ENCODE measurements around the gene TEX22.

Gene TEX22

DNA sequence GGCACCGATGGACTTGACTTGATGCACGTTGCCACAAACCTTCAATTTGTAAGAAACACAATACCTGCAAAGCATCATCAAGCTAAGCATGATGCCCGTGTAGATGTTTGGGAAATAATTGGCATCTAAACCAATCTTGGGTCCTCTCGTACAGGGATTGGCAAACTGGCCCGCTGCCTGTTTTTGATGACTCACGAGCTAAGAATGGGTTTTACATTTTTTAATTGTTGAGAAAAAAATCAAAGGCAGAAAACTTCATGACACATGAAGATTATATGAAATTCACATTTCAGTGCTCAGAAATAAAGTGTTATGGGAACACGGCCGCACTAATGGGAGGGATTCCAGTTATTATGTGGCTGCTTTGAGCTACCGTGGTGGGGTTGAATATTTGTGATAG, 32.2 kb downstream of the TEX22 start:
- Mint-ChIP-seq H3K9me3 (no peaks in the 10 kb centered on the region), H3K4me1 (peaks cover 24% of the 10 kb centered on the region), H3K27me3 (no peaks in the 10 kb centered on the region), H3K4me3 (no peak overlapping the region), H3K27ac (no peak overlapping the region), H3K36me3 (peaks cover 10% of the 10 kb centered on the region)

- H3K27me3 Mint-ChIP-seq, result no peaks in the 10 kb centered on the region
- H3K9me3 Mint-ChIP-seq, result no peaks in the 10 kb centered on the region
- no peak overlapping the region for H3K4me3 Mint-ChIP-seq
These were observed 32.9 kb downstream of the TEX22 start for GRCh38 chr14:105431256-105431655.

GRCh38 chr14:105432657-105433056, 34.3 kb downstream of the TEX22 start:
- Mint-ChIP-seq H3K9me3 (no peaks in the 10 kb centered on the region), H3K27me3 (no peaks in the 10 kb centered on the region), H3K4me3 (no peak overlapping the region), H3K36me3 (peaks cover 7% of the 10 kb centered on the region), H3K27ac (no peak overlapping the region), H3K4me1 (peaks cover 26% of the 10 kb centered on the region)

More at GRCh38 chr14:105431256-105431655, 32.9 kb downstream of the TEX22 start:
- Mint-ChIP-seq H3K36me3 (peaks cover 11% of the 10 kb centered on the region), H3K4me1 (peaks cover 31% of the 10 kb centered on the region), H3K27ac (no peak overlapping the region)

DNA sequence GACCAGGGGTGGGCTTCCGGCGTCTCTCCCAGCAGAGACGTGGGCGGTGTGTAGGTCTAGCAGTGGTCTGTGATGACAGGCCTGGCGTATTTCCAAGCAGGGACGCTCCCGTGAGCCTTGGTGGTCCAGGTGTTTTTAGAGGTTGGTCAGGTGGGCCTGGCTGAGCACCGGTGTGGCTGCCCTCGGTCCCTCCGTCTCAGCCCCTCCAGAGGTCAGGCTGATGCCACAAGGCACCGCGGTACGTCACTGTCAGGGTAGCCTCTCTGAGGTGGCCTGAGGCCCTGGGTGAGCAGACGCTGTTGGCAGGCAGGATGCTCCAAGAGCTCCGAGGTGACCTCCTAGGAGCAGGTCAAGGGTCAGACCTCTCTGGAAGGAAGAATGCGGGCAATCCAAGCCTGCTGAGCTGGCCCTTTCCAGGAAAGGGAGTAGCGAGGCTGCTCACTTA, 34.8 kb downstream of the TEX22 start:
- Mint-ChIP-seq H3K27ac (no peak overlapping the region), H3K4me3 (no peak overlapping the region), H3K9me3 (no peaks in the 10 kb centered on the region), H3K36me3 (peaks cover 5% of the 10 kb centered on the region), H3K27me3 (no peaks in the 10 kb centered on the region), H3K4me1 (peaks cover 23% of the 10 kb centered on the region)

DNA sequence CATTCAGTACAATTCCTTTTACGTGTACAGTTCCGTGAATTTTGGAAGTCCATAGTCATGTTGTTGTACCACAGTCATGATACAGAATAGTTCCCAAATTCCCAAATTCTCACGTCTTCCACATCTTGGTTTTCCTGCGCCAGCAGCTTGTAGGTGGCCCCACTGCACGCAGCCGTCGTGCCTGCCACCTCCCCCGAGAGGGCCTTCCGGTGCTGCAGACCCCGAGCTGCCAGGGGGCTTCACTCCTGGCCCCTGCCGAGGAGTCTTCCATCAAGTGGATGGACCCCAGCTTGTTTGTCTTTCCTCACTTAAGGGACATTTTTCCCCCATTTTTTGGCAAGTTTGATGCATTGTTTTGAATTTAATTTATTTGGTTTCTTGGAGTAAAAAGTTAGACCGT, 38.1 kb downstream of the TEX22 start:
- no peaks in the 10 kb centered on the region for H3K9me3 Mint-ChIP-seq
- no peak overlapping the region for H3K4me3 Mint-ChIP-seq
- H3K27me3 Mint-ChIP-seq, result no peaks in the 10 kb centered on the region
- H3K36me3 Mint-ChIP-seq, result peaks cover 1% of the 10 kb centered on the region
- H3K4me1 Mint-ChIP-seq, result peaks cover 22% of the 10 kb centered on the region
- H3K27ac Mint-ChIP-seq, result no peak overlapping the region

- peaks cover 22% of the 10 kb centered on the region for H3K4me1 Mint-ChIP-seq
- no peak overlapping the region for H3K27ac Mint-ChIP-seq
- H3K36me3 Mint-ChIP-seq, result peaks cover 3% of the 10 kb centered on the region
- no peak overlapping the region for H3K4me3 Mint-ChIP-seq
- H3K27me3 Mint-ChIP-seq, result no peaks in the 10 kb centered on the region
- H3K9me3 Mint-ChIP-seq, result no peaks in the 10 kb centered on the region
These were observed 38.8 kb downstream of the TEX22 start for GRCh38 chr14:105436891-105437722.

- Mint-ChIP-seq H3K4me1 (peaks cover 22% of the 10 kb centered on the region), H3K27ac (no peak overlapping the region), H3K27me3 (no peaks in the 10 kb centered on the region), H3K4me3 (no peak overlapping the region), H3K36me3 (peaks cover 3% of the 10 kb centered on the region), H3K9me3 (no peaks in the 10 kb centered on the region)
These were observed 39.6 kb downstream of the TEX22 start for GRCh38 chr14:105437723-105438500.

DNA sequence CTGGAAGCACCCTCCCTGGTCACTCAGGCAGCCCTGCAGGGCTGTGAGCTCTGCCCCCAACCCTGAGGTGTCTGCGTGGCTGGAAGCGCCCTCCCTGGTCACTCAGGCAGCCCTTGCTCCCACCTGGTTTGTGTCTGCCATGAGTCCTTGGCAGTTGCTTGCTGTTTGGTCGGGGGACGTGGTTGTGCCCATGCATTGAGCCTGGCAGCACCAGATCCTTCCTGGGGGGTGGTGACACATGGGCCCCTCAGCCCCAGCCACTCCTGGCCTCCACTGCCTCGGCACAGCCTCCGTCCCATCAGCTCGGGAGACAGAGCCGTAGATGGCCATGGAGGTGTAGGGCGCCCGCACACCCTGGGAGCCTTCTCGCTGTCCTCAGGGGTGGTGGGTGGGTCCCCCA, 40.8 kb downstream of the TEX22 start:
- no peaks in the 10 kb centered on the region for H3K27me3 Mint-ChIP-seq
- peaks cover 3% of the 10 kb centered on the region for H3K36me3 Mint-ChIP-seq
- no peaks in the 10 kb centered on the region for H3K9me3 Mint-ChIP-seq
- H3K4me1 Mint-ChIP-seq, result peaks cover 18% of the 10 kb centered on the region
- H3K4me3 Mint-ChIP-seq, result no peak overlapping the region
- H3K27ac Mint-ChIP-seq, result no peak overlapping the region

DNA sequence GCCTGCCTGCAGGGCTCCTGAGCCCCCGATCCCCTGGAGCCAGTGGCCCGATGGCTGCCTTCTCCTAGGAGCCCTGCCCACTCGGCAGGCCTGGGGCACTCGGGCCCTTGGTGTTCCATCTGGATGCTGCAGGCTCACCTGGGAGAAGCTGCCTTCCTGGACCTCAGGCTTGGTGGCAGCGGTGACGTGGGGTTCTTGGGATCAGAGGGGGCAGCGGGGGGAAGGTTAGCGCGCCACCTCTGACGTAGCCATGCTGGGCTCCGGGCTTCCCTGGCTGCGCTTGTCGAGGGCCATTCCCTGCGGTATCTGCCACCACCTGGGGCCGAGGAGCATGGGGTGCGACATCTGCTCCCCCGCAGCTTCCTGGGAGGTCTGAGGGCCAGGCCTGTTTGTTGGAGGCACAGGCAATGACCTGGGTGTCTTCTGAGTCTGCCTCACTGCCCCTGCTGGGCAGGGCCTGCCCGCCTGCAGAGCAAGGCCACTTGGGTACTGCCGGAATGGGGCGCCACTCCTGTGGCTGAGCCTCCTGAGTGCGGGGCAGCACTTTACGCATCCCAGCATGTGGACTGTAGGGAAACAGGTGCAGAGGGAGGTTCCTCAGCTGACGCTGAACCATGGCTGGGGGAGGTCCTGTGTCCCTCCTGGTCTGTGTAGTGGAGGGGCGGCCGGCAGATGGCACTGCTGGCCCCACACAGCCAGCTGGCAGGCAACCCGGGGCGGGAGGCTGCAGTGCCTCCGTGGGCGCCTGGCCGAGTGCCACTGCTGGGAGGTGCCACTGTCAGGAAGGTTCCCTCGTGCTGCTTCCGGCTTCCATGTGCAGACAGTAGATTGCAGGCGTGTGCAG, 41.6 kb downstream of the TEX22 start:
- Mint-ChIP-seq H3K9me3 (no peaks in the 10 kb centered on the region), H3K36me3 (peaks cover 3% of the 10 kb centered on the region)

DNA sequence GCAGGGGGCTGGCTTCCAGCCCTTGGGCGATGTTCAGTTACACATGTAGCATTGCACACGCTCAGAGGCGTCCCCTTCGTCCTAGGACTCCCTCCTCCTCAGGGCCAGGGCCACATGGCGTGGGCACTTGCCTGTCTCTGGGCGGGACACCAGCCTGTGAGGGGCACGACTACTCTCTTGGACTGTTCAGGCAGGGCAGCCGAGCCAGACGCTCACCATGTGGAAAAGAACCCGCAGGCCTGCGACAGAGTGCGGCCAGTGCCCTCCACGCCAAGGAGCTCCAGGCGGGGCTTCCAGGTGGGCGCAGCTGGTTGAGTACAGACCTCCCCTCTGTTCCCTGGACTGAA, 42.2 kb downstream of the TEX22 start:
- Mint-ChIP-seq H3K4me1 (peaks cover 9% of the 10 kb centered on the region), H3K9me3 (no peaks in the 10 kb centered on the region), H3K4me3 (no peak overlapping the region), H3K27me3 (no peaks in the 10 kb centered on the region), H3K36me3 (peaks cover 3% of the 10 kb centered on the region), H3K27ac (no peak overlapping the region)

More for the DNA sequence above, 41.6 kb downstream of the TEX22 start:
- peaks cover 15% of the 10 kb centered on the region for H3K4me1 Mint-ChIP-seq
- H3K4me3 Mint-ChIP-seq, result no peak overlapping the region
- no peaks in the 10 kb centered on the region for H3K27me3 Mint-ChIP-seq
- no peak overlapping the region for H3K27ac Mint-ChIP-seq

- Mint-ChIP-seq H3K27ac (no peak overlapping the region), H3K4me1 (peaks cover 4% of the 10 kb centered on the region), H3K27me3 (no peaks in the 10 kb centered on the region), H3K9me3 (no peaks in the 10 kb centered on the region), H3K36me3 (peaks cover 3% of the 10 kb centered on the region), H3K4me3 (no peak overlapping the region)
These were observed 42.7 kb downstream of the TEX22 start for GRCh38 chr14:105440992-105441391.

GRCh38 chr14:105442125-105442524, 43.8 kb downstream of the TEX22 start:
- no peak overlapping the region for H3K27ac Mint-ChIP-seq
- H3K9me3 Mint-ChIP-seq, result no peaks in the 10 kb centered on the region
- peaks cover 2% of the 10 kb centered on the region for H3K36me3 Mint-ChIP-seq
- no peaks in the 10 kb centered on the region for H3K4me1 Mint-ChIP-seq
- H3K27me3 Mint-ChIP-seq, result no peaks in the 10 kb centered on the region
- H3K4me3 Mint-ChIP-seq, result no peak overlapping the region

GRCh38 chr14:105442834-105443233, 44.5 kb downstream of the TEX22 start:
- Mint-ChIP-seq H3K9me3 (no peaks in the 10 kb centered on the region), H3K27me3 (no peaks in the 10 kb centered on the region), H3K4me3 (no peak overlapping the region), H3K27ac (no peak overlapping the region), H3K36me3 (peaks cover 2% of the 10 kb centered on the region), H3K4me1 (no peaks in the 10 kb centered on the region)

DNA sequence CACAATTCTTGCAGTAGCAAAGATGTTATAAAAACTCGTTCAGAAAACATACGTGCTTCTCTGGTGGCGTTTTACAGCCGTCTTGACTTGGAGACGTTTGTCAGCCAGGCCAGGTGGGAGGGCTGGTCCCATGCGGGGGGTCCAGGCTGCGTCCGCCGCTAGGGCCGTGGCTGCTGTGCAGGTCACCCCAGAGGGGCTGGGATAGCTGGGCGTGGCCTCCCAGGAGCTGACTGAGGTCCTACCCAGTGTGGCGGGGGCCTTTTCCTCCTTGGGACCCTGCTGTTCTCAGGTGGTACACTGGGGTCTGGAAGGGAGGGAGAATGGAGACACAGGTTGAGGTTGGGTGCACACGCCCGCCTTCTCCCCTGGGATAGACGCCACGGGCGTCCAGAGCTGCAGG, 46.5 kb downstream of the TEX22 start:
- Mint-ChIP-seq H3K36me3 (peaks cover 2% of the 10 kb centered on the region), H3K9me3 (no peaks in the 10 kb centered on the region), H3K4me3 (no peak overlapping the region), H3K27me3 (no peaks in the 10 kb centered on the region), H3K4me1 (no peaks in the 10 kb centered on the region), H3K27ac (no peak overlapping the region)

- Mint-ChIP-seq H3K4me3 (no peak overlapping the region), H3K27me3 (no peaks in the 10 kb centered on the region), H3K36me3 (peaks cover 2% of the 10 kb centered on the region), H3K27ac (no peak overlapping the region), H3K9me3 (no peaks in the 10 kb centered on the region), H3K4me1 (no peaks in the 10 kb centered on the region)
These were observed 47.0 kb downstream of the TEX22 start for GRCh38 chr14:105445290-105445689.
